Measurements from ENCODE around the gene IGIP.

DNA sequence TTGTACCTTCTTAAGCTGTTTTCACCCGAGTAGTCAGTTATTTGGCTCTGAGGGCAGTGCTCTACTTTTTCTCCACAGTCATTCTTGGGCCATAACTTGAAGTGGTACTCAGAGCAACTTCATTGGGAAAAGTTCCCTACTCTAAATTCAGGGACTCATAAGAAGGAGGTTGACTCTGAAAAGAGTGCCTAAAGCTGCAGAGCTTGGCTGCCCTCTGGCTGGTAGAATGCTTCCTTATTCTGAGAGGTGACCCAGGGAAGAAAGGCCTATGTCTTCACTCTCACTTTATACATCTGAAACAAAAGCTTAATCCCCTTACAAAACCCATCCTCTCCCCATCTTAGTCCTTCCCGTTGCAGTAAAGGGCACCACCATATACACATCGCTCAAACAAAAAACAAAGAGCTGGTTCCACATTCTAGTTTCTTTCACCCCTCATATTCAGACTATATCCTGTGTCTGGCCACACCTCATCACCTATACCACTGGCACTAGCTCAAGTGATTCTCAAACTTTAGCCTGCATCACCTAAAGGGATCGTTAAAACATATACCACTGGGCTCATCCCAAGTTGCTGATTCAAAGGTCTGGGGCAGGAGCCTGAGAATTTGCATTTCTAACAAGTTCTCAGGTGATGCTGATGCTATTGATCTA lies 7.9 kb downstream of the IGIP start:
- TF ChIP-seq, protein P1, sequence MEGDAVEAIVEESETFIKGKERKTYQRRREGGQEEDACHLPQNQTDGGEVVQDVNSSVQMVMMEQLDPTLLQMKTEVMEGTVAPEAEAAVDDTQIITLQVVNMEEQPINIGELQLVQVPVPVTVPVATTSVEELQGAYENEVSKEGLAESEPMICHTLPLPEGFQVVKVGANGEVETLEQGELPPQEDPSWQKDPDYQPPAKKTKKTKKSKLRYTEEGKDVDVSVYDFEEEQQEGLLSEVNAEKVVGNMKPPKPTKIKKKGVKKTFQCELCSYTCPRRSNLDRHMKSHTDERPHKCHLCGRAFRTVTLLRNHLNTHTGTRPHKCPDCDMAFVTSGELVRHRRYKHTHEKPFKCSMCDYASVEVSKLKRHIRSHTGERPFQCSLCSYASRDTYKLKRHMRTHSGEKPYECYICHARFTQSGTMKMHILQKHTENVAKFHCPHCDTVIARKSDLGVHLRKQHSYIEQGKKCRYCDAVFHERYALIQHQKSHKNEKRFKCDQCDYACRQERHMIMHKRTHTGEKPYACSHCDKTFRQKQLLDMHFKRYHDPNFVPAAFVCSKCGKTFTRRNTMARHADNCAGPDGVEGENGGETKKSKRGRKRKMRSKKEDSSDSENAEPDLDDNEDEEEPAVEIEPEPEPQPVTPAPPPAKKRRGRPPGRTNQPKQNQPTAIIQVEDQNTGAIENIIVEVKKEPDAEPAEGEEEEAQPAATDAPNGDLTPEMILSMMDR (IDR thresholded peaks at IDR 0.05), result no peak
- TF ChIP-seq ZFX (IDR thresholded peaks at IDR 0.05; ENCODE audit: borderline replicate concordance), result no peak
